GM12873 (cell line): ENCODE data around the gene LRRC4B.
A peak's percentile ranks its signal among the peaks of the same experiment; 100 is the strongest.

Source experiments
- TF ChIP-seq, protein P1 (sequence below): IDR thresholded peaks from 2 replicates; pipeline ENCODE4 v1.5.1; 2012; ENCODE audit warnings: low read depth, mild to moderate bottlenecking, moderate library complexity, low read length, control low read depth; ENCODE audit not compliant: insufficient read depth; ENCODE audit errors: missing control alignments

LRRC4B gene

DNA sequence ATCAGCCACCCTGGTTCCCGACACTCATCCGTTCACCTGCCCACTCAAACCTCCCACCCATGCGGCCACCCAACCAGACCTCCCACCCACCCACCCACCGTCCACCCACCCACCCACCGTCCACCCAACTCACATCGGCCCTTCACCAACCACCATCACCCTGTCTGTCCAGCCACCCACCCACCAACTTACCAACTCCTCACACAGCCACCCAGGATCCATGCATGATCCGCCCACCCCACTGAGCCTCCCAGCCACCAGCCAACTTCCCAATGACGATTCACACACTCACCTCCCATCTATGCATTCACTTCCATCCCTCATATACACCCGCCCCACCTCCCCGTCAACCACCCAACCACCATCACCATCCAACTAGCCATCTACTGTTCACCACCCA is 61.5 kb downstream of the LRRC4B start:
- TF ChIP-seq, protein P1, sequence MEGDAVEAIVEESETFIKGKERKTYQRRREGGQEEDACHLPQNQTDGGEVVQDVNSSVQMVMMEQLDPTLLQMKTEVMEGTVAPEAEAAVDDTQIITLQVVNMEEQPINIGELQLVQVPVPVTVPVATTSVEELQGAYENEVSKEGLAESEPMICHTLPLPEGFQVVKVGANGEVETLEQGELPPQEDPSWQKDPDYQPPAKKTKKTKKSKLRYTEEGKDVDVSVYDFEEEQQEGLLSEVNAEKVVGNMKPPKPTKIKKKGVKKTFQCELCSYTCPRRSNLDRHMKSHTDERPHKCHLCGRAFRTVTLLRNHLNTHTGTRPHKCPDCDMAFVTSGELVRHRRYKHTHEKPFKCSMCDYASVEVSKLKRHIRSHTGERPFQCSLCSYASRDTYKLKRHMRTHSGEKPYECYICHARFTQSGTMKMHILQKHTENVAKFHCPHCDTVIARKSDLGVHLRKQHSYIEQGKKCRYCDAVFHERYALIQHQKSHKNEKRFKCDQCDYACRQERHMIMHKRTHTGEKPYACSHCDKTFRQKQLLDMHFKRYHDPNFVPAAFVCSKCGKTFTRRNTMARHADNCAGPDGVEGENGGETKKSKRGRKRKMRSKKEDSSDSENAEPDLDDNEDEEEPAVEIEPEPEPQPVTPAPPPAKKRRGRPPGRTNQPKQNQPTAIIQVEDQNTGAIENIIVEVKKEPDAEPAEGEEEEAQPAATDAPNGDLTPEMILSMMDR, result no peak

- TF ChIP-seq, protein P1, result no peak
Measured at GRCh38 chr19:50505856-50506611, 62.2 kb downstream of the LRRC4B start.

DNA sequence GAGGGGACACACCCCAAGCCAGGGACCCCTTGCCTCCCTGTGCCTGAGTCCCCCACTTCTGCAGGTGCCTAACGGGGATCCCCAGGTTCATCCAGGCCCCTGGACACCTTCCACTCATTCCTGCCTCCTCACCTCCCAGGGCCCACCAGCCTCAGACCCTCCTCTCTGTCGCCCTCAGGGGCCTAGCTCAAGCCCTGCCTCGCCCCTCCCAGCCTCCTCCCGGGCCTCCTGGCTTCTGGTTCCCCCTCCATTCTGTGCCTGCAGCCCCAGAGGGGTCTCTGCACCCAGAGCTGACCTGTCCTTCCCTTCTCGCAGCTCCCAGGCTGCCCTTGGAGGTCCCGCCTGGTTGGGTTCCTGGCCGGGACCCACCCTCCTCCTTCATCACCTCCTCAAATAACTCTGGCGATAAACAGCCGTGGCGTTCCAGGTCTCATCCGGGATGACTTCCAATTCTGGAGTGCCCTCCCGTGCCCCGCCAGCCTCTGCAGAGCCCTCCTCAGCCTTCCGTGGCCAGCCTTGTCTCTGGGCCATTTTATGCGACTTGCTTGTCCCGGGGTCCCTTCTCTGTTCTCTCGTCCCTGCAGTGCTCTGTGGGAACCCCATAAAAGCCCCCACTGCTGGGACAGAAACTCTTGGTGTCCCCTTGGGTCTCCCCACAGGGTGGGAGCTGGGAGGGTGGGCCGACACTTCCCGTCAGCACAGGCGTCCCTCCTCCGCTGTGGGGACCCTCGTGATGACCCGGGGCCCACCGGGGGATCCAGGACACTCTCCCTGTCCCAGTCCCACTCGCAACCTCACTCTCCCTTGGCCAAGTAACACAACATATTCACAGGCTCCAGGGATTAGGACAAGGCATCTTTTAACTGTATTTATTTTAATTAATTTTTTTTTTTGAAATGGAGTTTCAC is 66.4 kb downstream of the LRRC4B start:
- TF ChIP-seq, protein P1, result no peak

DNA sequence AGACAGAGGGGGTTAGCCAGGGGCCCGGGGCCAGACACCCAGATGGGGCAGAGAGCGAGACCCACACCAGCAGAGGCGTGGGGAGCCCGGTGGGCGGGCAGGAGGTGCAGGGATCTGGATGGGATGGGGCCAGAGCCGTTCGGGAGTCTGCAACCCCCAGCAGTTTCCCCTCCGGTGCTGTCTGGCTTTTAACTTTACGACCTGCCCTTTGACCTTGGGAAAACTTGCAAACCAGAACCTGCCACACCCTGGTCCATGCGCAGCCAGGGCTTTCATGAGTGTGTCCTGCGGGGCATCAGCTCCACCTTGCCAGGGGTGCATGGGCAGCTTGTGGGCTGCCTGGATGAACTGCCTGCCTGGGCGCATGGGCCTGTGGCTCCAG is 67.1 kb downstream of the LRRC4B start:
- TF ChIP-seq, protein P1, result no peak

- TF ChIP-seq, protein P1, result no peak
Measured at GRCh38 chr19:50500753-50501151, 67.5 kb downstream of the LRRC4B start.

DNA sequence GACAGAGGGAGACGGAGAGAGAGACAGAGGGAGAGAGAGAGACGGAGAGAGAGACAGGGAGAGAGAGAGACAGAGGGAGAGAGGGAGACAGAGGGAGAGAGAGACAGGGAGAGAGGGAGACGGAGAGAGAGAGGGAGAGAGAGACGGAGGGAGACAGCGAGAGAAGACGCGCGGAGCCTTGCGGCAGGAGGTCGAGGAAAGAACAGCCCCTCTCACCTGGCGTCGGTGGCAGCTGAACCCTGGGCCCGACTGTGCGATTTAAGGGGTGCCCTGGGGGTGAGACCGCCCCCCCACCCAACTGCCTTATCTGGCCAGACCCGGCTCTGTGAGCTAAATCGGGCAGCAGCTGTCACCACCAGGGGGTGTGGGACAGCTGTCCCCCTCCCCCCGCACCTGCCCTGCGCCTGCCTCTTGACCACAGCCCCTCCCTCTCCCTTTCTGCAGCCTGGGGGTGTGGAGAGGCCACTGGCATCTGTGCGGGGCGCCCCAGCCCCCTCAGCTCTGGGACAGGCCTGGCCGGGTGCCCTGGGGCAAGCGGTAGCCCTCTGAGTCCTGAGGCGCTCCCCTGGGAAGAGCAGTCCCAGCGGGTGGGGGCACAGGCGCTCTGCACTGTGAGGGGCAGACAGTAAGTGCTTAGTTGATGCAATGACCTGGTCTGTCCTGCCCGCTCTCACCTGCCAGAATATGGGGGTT is 68.0 kb downstream of the LRRC4B start:
- TF ChIP-seq, protein P1, result peak; percentile 26
